HG03571 (cell line): ENCODE measurements around the gene KIAA0753.
"Not testable (repeated sequence)": the region's sequence is repeated elsewhere in the genome, so short reads cannot be mapped to it uniquely, and the experiment has no call there.

Experiments used
- ATAC-seq: cut with Tn5 transposase; IDR thresholded peaks from one replicate; pipeline ENCODE4 v1.9.1; 2021; ENCODE audit not compliant: unreplicated experiment

The KIAA0753 gene

GRCh38 chr17:6599364-6599763 lies 41.1 kb downstream of the KIAA0753 start:
- ATAC-seq: no peak

- ATAC-seq: no peak
These were observed 42.8 kb downstream of the KIAA0753 start for GRCh38 chr17:6597727-6598126.

- no peak for ATAC-seq
These were observed 43.6 kb downstream of the KIAA0753 start for GRCh38 chr17:6596941-6597340.

GRCh38 chr17:6596511-6596910 lies 44.0 kb downstream of the KIAA0753 start:
- no peak for ATAC-seq

- no peak for ATAC-seq
These were observed 44.4 kb downstream of the KIAA0753 start for GRCh38 chr17:6596081-6596480.

DNA sequence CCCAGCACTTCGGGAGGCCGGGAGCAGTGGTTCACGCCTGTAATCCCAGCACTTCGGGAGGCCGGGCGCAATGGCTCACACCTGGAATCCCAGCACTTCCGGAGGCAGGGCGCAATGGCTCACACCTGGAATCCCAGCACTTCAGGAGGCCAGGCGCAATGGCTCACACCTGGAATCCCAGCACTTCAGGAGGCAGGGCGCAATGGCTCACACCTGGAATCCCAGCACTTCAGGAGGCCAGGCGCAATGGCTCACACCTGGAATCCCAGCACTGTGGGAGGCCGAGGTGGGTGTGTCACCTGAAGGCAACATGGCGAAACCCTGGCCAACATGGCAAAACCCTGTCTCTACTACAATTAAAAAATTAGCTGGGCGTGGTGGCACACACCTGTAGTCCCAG lies 47.1 kb downstream of the KIAA0753 start:
- not testable (repeated sequence) for ATAC-seq

DNA sequence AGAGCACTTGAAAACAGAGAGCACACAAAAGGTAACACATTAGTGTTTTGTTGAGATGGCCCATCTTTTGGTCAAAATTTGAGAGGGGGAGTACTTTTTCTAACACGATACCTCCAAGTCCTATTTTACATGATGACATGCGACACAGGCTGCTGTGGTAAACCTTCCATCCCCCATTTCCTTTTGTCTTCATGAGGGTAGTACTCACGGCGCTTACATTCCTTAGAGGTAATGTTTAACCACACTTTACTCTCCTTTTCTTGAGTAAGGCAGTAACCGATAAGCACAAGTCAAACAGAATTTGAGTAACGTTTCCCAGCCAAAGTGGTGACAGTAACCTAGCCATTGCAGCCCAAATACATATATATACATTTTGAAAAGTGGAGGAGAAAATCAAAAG lies 48.3 kb downstream of the KIAA0753 start:
- no peak for ATAC-seq

DNA sequence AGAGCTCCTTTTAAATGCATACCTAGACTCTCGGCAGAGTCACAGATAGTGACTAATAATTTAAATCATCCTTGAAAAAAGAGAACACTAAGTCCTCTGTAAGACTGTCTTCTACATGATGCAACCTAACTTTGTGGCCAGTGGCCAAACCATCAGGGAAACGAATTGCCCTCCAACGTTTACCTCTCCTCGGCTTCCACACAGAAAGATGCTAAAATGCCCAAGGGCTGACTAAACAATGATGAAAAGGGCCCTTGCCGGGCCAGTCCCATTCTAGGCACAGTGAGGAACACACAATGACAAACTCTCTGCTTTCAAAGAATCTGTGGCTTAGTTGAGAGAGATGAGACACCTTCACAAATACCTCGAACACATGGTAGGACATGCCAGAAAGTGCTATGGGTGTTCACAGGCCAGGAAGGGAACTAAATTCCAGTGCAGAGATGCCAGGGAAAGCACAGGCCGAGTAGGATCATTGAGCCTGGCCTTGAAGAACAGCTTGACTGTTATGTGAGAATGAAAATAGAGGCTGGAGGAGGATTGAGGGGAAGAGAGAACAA lies 48.8 kb downstream of the KIAA0753 start:
- ATAC-seq: no peak

DNA sequence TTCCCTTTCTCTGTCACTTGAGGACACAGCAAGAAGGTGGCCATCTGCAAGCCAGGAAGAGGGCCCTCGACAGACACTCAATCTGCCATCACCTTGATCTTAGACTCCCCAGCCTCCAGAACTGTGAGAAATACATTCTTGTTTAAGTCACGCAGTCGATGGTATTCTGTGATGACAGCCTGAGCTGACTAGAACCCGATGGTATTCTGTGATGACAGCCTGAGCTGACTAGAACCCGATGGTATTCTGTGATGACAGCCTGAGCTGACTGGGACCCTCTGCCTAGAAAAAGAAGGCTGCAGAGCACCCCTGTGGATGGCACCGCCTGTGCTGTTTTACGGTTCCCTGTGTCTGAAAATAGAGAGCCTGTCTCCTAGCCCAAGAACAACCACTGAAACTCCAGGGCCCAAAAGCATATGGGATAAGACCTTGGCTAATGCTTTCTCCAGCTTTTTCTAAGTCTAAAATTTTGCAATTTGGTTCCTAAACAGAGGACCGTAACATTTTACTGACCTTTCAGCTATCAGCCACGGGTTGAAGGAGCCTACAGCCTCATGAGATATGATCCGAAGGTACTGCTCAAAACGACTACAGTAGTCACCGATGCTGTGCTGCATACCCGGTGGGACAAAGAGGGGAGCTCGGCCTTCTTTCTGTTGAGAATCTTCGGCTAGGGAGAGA lies 51.1 kb downstream of the KIAA0753 start:
- ATAC-seq: no peak

GRCh38 chr17:6588165-6588564 lies 52.3 kb downstream of the KIAA0753 start:
- ATAC-seq: no peak

- ATAC-seq: no peak
These were observed 53.2 kb downstream of the KIAA0753 start for GRCh38 chr17:6587310-6587709.

- no peak for ATAC-seq
These were observed 57.1 kb downstream of the KIAA0753 start for GRCh38 chr17:6583411-6583810.

- no peak for ATAC-seq
These were observed 59.9 kb downstream of the KIAA0753 start for GRCh38 chr17:6580625-6581024.

DNA sequence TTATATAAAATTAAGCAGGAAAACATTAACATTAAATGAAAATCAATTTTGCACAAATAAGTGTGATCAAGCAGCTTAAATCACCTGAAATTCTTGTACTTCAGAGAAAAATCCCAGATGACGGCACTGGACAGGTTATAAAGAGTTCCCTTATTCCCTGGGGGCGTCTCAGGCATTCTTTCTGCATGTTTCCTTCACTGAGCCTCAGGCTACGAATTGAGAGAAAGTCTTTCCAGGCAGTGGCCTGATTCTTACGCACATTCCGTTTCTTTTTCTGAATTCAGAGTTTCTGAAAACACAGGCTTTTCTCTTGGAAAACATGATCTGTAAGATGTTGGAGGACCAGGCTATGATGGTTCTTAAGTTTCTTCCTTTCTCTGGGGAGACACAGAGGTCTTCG lies 62.0 kb downstream of the KIAA0753 start:
- ATAC-seq: no peak

DNA sequence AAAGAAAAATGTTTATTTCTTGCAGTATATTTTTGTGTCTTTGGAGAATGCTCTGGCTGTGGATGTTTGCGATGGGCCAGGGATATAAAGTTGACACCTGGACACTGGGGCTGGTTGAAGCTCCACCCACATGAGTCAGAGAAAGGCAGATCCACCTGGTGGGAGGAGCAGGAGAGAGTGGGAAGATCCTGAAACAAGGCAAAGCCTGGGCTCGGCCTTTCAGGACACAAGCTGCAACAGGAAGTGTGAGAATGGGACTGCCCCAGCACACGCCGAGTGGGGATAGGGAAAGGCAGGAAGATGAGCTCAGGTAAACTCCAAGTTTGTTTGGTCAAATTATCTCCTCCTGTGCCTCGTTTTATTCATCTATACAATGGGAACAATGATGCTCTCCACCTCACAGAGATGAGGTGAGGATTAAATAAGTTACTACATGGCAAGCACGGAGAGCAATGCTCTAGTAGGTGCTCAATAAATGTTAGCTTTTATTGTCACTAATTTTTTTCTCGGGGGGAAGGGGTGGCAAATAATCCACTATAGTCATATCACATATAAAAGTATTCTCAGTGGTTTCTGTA lies 62.7 kb downstream of the KIAA0753 start:
- no peak for ATAC-seq

DNA sequence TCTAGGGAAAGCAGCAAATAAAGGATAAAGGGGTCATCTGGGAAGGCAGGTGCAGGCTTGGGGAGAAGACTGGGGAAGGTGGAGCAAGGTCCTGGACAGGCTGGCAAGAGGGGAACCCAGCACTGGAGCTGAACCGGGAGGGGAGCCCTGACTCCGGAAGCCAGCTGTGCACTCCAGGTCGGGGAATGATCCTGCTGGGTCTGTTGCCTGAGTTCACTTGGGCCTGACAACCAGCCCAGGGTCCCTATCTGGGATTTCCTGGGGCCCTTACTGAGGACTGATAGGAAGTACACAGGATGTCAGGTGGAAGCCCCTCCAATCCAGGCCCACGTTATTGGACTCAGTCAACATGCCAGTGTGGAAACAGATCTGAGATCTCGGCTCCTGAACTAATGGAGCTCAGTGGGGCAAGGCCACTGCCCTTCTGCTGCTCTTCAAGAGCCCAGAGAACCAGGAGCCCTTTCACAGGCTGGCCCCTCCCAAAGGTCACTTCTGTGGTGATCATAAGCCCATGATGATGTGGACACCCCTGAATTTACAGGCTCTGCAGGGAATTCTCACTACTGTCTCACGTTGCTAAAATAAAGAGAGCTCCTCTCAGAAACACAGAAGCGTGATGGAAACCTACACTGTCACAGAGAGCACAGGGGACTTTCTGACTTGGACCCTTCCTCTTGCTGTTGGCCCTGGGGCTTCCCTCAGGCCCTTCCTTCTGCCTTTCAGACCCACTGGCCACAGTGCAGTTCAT lies 64.3 kb downstream of the KIAA0753 start:
- no peak for ATAC-seq

DNA sequence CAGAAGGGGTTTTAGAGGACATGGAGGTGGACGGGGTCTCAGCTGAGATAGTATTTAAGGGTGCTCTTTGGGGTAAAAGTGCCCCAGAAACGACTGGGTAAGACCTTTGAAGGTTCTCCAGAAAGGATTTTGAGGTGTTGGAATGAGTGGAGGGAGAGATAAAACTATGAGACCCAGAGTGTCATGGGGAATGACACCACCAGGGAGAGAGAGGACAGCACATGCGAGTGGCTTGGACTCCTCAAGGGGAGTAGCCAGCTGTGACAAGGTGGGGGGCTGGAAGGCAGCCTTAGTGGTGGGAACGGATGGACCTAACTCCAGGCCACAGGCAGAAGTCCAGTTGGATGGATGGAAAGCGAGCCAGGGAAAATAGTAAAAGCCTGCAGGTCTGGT lies 64.9 kb downstream of the KIAA0753 start:
- ATAC-seq: no peak

DNA sequence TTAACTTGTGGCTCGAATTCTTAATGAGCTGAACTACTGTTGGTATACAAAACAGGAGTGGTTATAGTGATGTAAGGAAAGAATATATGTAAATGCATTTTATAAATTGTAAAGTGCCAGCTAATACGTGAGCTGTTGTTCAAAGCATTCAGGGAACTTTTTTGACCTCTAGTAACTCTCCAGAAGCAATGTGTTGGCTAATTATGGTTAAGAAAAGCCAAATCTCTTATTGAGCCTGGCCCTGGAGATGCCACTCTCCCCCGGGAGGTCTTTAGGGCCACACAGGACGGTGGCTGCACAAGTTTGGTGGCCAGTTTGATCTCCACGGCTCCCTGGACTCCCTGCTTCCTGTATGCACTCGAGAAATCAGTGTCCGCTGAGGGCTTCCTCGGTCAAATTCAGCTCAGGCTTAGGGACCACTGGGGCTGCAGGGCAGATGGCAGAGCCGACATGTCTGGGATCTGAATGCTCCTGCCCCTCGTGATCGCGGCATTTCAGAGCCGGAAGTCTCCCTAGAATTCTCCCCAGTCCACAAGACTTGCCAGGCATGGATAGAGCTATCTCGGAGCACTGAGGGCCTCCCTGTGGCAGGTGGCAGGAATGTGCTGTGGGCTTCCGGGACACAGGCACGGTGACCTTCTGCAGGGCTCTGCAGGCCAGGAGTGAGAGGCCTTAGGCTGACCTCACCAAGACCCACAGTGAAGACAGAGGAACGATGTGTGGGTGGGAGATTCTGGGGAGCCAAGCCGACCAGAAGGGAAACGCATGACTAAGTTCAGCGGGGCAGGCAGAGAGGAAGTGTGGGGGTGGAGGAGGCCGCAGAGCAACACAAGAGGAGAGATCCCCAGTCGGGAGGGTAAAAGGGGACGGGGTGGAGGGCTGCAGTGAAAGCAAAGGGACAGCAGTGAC lies 65.6 kb downstream of the KIAA0753 start:
- ATAC-seq: no peak

- ATAC-seq: no peak
These were observed 66.4 kb downstream of the KIAA0753 start for GRCh38 chr17:6573982-6574686.

DNA sequence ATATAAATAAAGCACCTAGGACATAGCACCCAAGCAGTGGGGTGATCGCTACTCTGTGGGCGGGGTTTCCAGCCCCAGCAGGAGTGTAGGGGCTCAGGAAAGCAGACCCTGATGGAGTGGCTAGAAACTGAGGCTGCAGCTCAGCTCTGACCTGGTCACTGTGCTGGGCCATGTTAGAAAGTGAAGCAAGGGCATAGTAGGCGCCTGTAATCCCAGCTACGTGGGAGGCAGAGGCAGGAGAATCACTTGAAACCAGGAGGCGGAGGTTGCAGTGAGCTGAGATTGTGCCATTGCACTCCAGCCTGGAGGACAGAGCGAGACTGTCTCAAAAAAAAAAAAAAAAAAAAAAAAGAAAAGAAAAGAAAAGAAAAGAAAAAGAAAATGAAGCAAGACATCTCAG lies 67.0 kb downstream of the KIAA0753 start:
- ATAC-seq: not testable (repeated sequence)
